ENCODE measurements around the gene TPM3. TPM values are rescaled to one million over a fixed set of nuclear protein-coding genes. Genes with fewer than 3 reads are reported as not detected.

TPM3 gene
- total and polyA plus RNA-seq, 9 of the 15 experiments (the other 6 are each of a cell fraction or from before 2014, with no cell fraction given) = 202 to 604 (median 421) TPM

- Histone ChIP-seq H3K4me1 (replicated peaks in 1 of 2; ENCODE audit: control insufficient read depth in 2 of 2, insufficient read depth in 2 of 2, low read length in 2 of 2) (no peaks in the 10 kb centered on the region), H3K27ac (ENCODE audit: extremely low read depth, low read depth, low read length) (no peak overlapping the region), H3K4me3 (no peak overlapping the region), H3K9me1 (ENCODE audit: control insufficient read depth, insufficient read depth, low read length) (no peaks in the 10 kb centered on the region), H4K20me1 (replicated peaks; ENCODE audit: control insufficient read depth, insufficient read depth, low read length) (0 out of 2 replicates have a peak, but pooled peaks cover 3% of the 10 kb centered on the region), H3K4me2 (ENCODE audit: insufficient read depth, low read length) (no peak overlapping the region), H3K9ac (ENCODE audit: insufficient read depth in 1 of 2, low read depth in 2 of 2, low read length in 2 of 2) (no peak overlapping the region), H2AFZ (ENCODE audit: low read depth, low read length) (no peak overlapping the region), H3K9me3 (replicated peaks; ENCODE audit: control insufficient read depth, insufficient read depth, low read depth, low read length) (no peaks in the 10 kb centered on the region), H3K79me2 (ENCODE audit: control insufficient read depth, insufficient read depth, low read length) (peaks cover 32% of the 10 kb centered on the region), H3K36me3 (ENCODE audit: control insufficient read depth, insufficient read depth, low read length) (peaks cover 93% of the 10 kb centered on the region), H3K27me3 (ENCODE audit: control insufficient read depth in 2 of 2, insufficient read depth in 2 of 2, low read length in 2 of 2) (no peaks in the 10 kb centered on the region)
- in situ Hi-C loops (cut with MboI) = no loop called here
- FAIRE-seq (peak; percentile 6), ATAC-seq (no peak), DNase-seq (ENCODE audit: extremely low read depth in 1 of 4, low spot score in 3 of 4) (no peak)
- BruUV-seq (replicated peaks) = no TSS peak
- CTCF ChIA-PET (ENCODE audit: low intra/inter-chr PET ratio) = no interaction called here
- intact Hi-C loops (cut with micrococcal nuclease) = no loop called here
- TF ChIP-seq TCF15 (CRISPR knock-in tag; IDR thresholded peaks at IDR 0.05) (no peak), POLR2AphosphoS5 (IDR thresholded peaks at IDR 0.05; ENCODE audit: control insufficient read depth, insufficient read depth, low read depth, low read length) (peak; percentile 18; the same call in 1 of the 2 replicates)
- POLR2A ChIA-PET = interaction anchor here (0.6 to 1.4 kb wide), 5 partner anchors 8 to 181 kb away, joined by 3 to 4 read pairs (median 3); partner anchors contain the start of gene RPS27
- 95% methylated on average over 4 of the region's 4 CpGs for whole genome bisulfite sequencing (ENCODE audit: insufficient coverage, low coverage, missing lambda C conversion rate)
These were observed 20.7 kb downstream of the TPM3 start for GRCh38 chr1:154171223-154171583.

GRCh38 chr1:154170547-154171222 is 21.2 kb downstream of the TPM3 start:
- no peaks in the 10 kb centered on the region for H3K4me1 ChIP-seq (replicated peaks in 1 of 2; ENCODE audit: control insufficient read depth in 2 of 2, insufficient read depth in 2 of 2, low read length in 2 of 2)
- in situ Hi-C loops (cut with MboI) = no loop called here
- DNase-seq (ENCODE audit: extremely low read depth in 1 of 4, low spot score in 3 of 4) (no peak), FAIRE-seq (no peak), ATAC-seq (no peak)
- ChIA-PET POLR2A (interaction anchor here (0.6 to 1.4 kb wide), 6 partner anchors 8 to 561 kb away, joined by 3 to 6 read pairs (median 4); partner anchors contain the start of gene RPS27), CTCF (ENCODE audit: low intra/inter-chr PET ratio) (no interaction called here)
- no peak overlapping the region for H3K27ac ChIP-seq (ENCODE audit: extremely low read depth, low read depth, low read length)
- H4K20me1 ChIP-seq (replicated peaks; ENCODE audit: control insufficient read depth, insufficient read depth, low read length) = 0 out of 2 replicates have a peak, but pooled peaks cover 3% of the 10 kb centered on the region
- no peak overlapping the region for H3K4me2 ChIP-seq (ENCODE audit: insufficient read depth, low read length)
- no peak overlapping the region for H2AFZ ChIP-seq (ENCODE audit: low read depth, low read length)
- H3K9ac ChIP-seq (ENCODE audit: insufficient read depth in 1 of 2, low read depth in 2 of 2, low read length in 2 of 2) = no peak overlapping the region
- peaks cover 27% of the 10 kb centered on the region for H3K79me2 ChIP-seq (ENCODE audit: control insufficient read depth, insufficient read depth, low read length)
- H3K9me1 ChIP-seq (ENCODE audit: control insufficient read depth, insufficient read depth, low read length) = no peaks in the 10 kb centered on the region
- H3K36me3 ChIP-seq (ENCODE audit: control insufficient read depth, insufficient read depth, low read length) = peaks cover 93% of the 10 kb centered on the region
- H3K9me3 ChIP-seq (replicated peaks; ENCODE audit: control insufficient read depth, insufficient read depth, low read depth, low read length) = no peaks in the 10 kb centered on the region
- no peak overlapping the region for H3K4me3 ChIP-seq
- intact Hi-C loops (cut with micrococcal nuclease) = no loop called here
- BruUV-seq (replicated peaks) = no TSS peak
- H3K27me3 ChIP-seq (ENCODE audit: control insufficient read depth in 2 of 2, insufficient read depth in 2 of 2, low read length in 2 of 2) = no peaks in the 10 kb centered on the region
- peak; percentile 28 for TF ChIP-seq PRDM10 (IDR thresholded peaks at IDR 0.05; ENCODE audit: partially characterized antibody)
- no peak for TF ChIP-seq L3MBTL2 (IDR thresholded peaks at IDR 0.05)
- peak; percentile 64; the same call in 1 of the 2 replicates for TF ChIP-seq RAD51 (IDR thresholded peaks at IDR 0.05; ENCODE audit: borderline replicate concordance, low read depth)
- TF ChIP-seq TFE3 (CRISPR knock-in tag; IDR thresholded peaks at IDR 0.05) = peak; percentile 84
- no peak for TF ChIP-seq TRIM28 (IDR thresholded peaks at IDR 0.05)
- peak; percentile 48 for TF ChIP-seq USF2 (CRISPR knock-in tag; IDR thresholded peaks at IDR 0.05)

Measured in K562 (cell line).